Dendritic cell treated with granulocyte-macrophage colony-stimulating factor and Interleukin-4, amounts not matched to agents 40 ng/mL and 50 ng/mL, for 4 days (primary cell): ENCODE results near the gene CACNA1E.

Experiments used
- H3K27ac Mint-ChIP-seq: one replicate; pipeline ENCODE4 v1.8.0; 2022; ENCODE audit warnings: mild to moderate bottlenecking, mixed read lengths
- H3K27me3 Mint-ChIP-seq: one replicate; pipeline ENCODE4 v1.8.0; 2022; ENCODE audit warnings: mild to moderate bottlenecking, mixed read lengths
- H3K36me3 Mint-ChIP-seq: one replicate; pipeline ENCODE4 v1.8.0; 2022; ENCODE audit warnings: low read depth, mixed read lengths
- H3K4me1 Mint-ChIP-seq: one replicate; pipeline ENCODE4 v1.8.0; 2022; ENCODE audit warnings: low read depth, mixed read lengths
- H3K4me3 Mint-ChIP-seq: one replicate; pipeline ENCODE4 v1.8.0; 2022; ENCODE audit warnings: mild to moderate bottlenecking, moderate library complexity, mixed read lengths
- H3K9me3 Mint-ChIP-seq: one replicate; pipeline ENCODE4 v1.8.0; 2022; ENCODE audit warnings: mixed read lengths
- intact Hi-C: fragments of 100-400 bp; cut with micrococcal nuclease; formaldehyde crosslinking; loops from one replicate; pipeline ENCODE4 v1.15.0; 2022

CACNA1E gene

GRCh38 chr1:181469829-181470228 is 13.5 kb upstream of the CACNA1E start:
- Mint-ChIP-seq H3K9me3 (no peaks in the 10 kb centered on the region), H3K27me3 (peaks cover 17% of the 10 kb centered on the region), H3K4me1 (no peaks in the 10 kb centered on the region), H3K4me3 (no peak overlapping the region), H3K36me3 (no peaks in the 10 kb centered on the region), H3K27ac (no peak overlapping the region)
- intact Hi-C loops: loop anchor here (10.0 kb wide), 1 partner anchor 205 kb away; no protein-coding TSS in a partner anchor

GRCh38 chr1:181475580-181475979 is 7.7 kb upstream of the CACNA1E start:
- H3K27ac Mint-ChIP-seq: no peak overlapping the region
- no peaks in the 10 kb centered on the region for H3K9me3 Mint-ChIP-seq
- H3K36me3 Mint-ChIP-seq: no peaks in the 10 kb centered on the region
- H3K27me3 Mint-ChIP-seq: peaks cover 14% of the 10 kb centered on the region
- H3K4me3 Mint-ChIP-seq: no peak overlapping the region
- no peaks in the 10 kb centered on the region for H3K4me1 Mint-ChIP-seq
- intact Hi-C loops: loop anchor here (5.0 to 10.0 kb wide), 2 partner anchors 199 to 462 kb away; no protein-coding TSS in a partner anchor

- Mint-ChIP-seq H3K36me3 (no peaks in the 10 kb centered on the region), H3K4me1 (no peaks in the 10 kb centered on the region), H3K27me3 (peaks cover 23% of the 10 kb centered on the region), H3K27ac (no peak overlapping the region), H3K9me3 (no peaks in the 10 kb centered on the region), H3K4me3 (no peak overlapping the region)
- intact Hi-C loops: loop anchor here (5.0 to 10.0 kb wide), 2 partner anchors 198 to 461 kb away; no protein-coding TSS in a partner anchor
Measured at GRCh38 chr1:181476581-181476980, 6.7 kb upstream of the CACNA1E start.

- Mint-ChIP-seq H3K36me3 (no peaks in the 10 kb centered on the region), H3K27ac (no peak overlapping the region), H3K4me3 (no peak overlapping the region), H3K9me3 (no peaks in the 10 kb centered on the region), H3K27me3 (peaks cover 39% of the 10 kb centered on the region), H3K4me1 (no peaks in the 10 kb centered on the region)
- intact Hi-C loops: loop anchor here (5.0 to 10.0 kb wide), 2 partner anchors 196 to 459 kb away; no protein-coding TSS in a partner anchor
Measured at GRCh38 chr1:181478306-181478705, 5.0 kb upstream of the CACNA1E start.

GRCh38 chr1:181479137-181479745 is 4.1 kb upstream of the CACNA1E start:
- H3K9me3 Mint-ChIP-seq: no peaks in the 10 kb centered on the region
- H3K4me3 Mint-ChIP-seq: no peak overlapping the region
- H3K36me3 Mint-ChIP-seq: no peaks in the 10 kb centered on the region
- no peaks in the 10 kb centered on the region for H3K4me1 Mint-ChIP-seq
- peaks cover 49% of the 10 kb centered on the region for H3K27me3 Mint-ChIP-seq
- H3K27ac Mint-ChIP-seq: no peak overlapping the region
- intact Hi-C loops: loop anchor here (1.0 to 10.0 kb wide), 3 partner anchors 196 to 575 kb away; no protein-coding TSS in a partner anchor

GRCh38 chr1:181482001-181482430 is 1.3 kb upstream of the CACNA1E start:
- no peaks in the 10 kb centered on the region for H3K4me1 Mint-ChIP-seq
- H3K9me3 Mint-ChIP-seq: no peaks in the 10 kb centered on the region
- H3K27me3 Mint-ChIP-seq: peaks cover 75% of the 10 kb centered on the region
- H3K36me3 Mint-ChIP-seq: no peaks in the 10 kb centered on the region
- H3K27ac Mint-ChIP-seq: no peak overlapping the region
- intact Hi-C loops: no loop called here
- no peak overlapping the region for H3K4me3 Mint-ChIP-seq

GRCh38 chr1:181482521-181483284 is 614 bp upstream of the CACNA1E start:
- Mint-ChIP-seq H3K36me3 (no peaks in the 10 kb centered on the region), H3K27ac (no peak overlapping the region), H3K9me3 (no peaks in the 10 kb centered on the region), H3K4me1 (no peaks in the 10 kb centered on the region), H3K4me3 (no peak overlapping the region), H3K27me3 (peaks cover 77% of the 10 kb centered on the region)
- intact Hi-C loops: no loop called here

GRCh38 chr1:181484821-181485220 is 1.5 kb downstream of the CACNA1E start:
- Mint-ChIP-seq H3K4me3 (no peak overlapping the region), H3K27me3 (peaks cover 94% of the 10 kb centered on the region)

GRCh38 chr1:181485287-181486097 is 2.2 kb downstream of the CACNA1E start:
- Mint-ChIP-seq H3K36me3 (no peaks in the 10 kb centered on the region), H3K9me3 (no peaks in the 10 kb centered on the region), H3K4me3 (no peak overlapping the region), H3K4me1 (peaks cover 12% of the 10 kb centered on the region), H3K27ac (no peak overlapping the region), H3K27me3 (peaks cover 92% of the 10 kb centered on the region)
- intact Hi-C loops: no loop called here

More at GRCh38 chr1:181484821-181485220, 1.5 kb downstream of the CACNA1E start:
- H3K9me3 Mint-ChIP-seq: no peaks in the 10 kb centered on the region
- no peak overlapping the region for H3K27ac Mint-ChIP-seq
- intact Hi-C loops: no loop called here
- peaks cover 12% of the 10 kb centered on the region for H3K4me1 Mint-ChIP-seq
- no peaks in the 10 kb centered on the region for H3K36me3 Mint-ChIP-seq

- Mint-ChIP-seq H3K4me3 (no peak overlapping the region), H3K27me3 (peaks cover 89% of the 10 kb centered on the region), H3K4me1 (peaks cover 12% of the 10 kb centered on the region), H3K36me3 (no peaks in the 10 kb centered on the region), H3K9me3 (no peaks in the 10 kb centered on the region), H3K27ac (no peak overlapping the region)
- intact Hi-C loops: no loop called here
Measured at GRCh38 chr1:181486098-181486420, 2.7 kb downstream of the CACNA1E start.

GRCh38 chr1:181488866-181489265 is 5.5 kb downstream of the CACNA1E start:
- Mint-ChIP-seq H3K4me3 (no peak overlapping the region), H3K36me3 (no peaks in the 10 kb centered on the region), H3K4me1 (peaks cover 12% of the 10 kb centered on the region), H3K27ac (no peak overlapping the region), H3K9me3 (no peaks in the 10 kb centered on the region), H3K27me3 (peaks cover 73% of the 10 kb centered on the region)
- intact Hi-C loops: no loop called here

GRCh38 chr1:181490276-181490675 is 7.0 kb downstream of the CACNA1E start:
- H3K36me3 Mint-ChIP-seq: no peaks in the 10 kb centered on the region
- no peaks in the 10 kb centered on the region for H3K9me3 Mint-ChIP-seq
- no peak overlapping the region for H3K27ac Mint-ChIP-seq
- H3K4me3 Mint-ChIP-seq: no peak overlapping the region
- H3K4me1 Mint-ChIP-seq: peaks cover 12% of the 10 kb centered on the region
- intact Hi-C loops: no loop called here
- peaks cover 59% of the 10 kb centered on the region for H3K27me3 Mint-ChIP-seq

- Mint-ChIP-seq H3K9me3 (no peaks in the 10 kb centered on the region), H3K27ac (no peak overlapping the region), H3K36me3 (no peaks in the 10 kb centered on the region), H3K27me3 (peaks cover 52% of the 10 kb centered on the region), H3K4me1 (peaks cover 12% of the 10 kb centered on the region), H3K4me3 (no peak overlapping the region)
- intact Hi-C loops: no loop called here
Measured at GRCh38 chr1:181490740-181491712, 7.7 kb downstream of the CACNA1E start.
